ENCODE measurements around the gene TRAK2.

The TRAK2 gene

GRCh38 chr2:201360256-201360655 lies 91.0 kb downstream of the TRAK2 start:
- no peak overlapping the region for H3K4me3 ChIP-seq (replicated peaks; ENCODE audit: low read depth, low read length)
- no peak for TF ChIP-seq CTCF (IDR thresholded peaks at IDR 0.05; ENCODE audit: insufficient read depth, low read length, poor library complexity, severe bottlenecking)
- DNase-seq (ENCODE audit: extremely low read depth, insufficient read length), result no peak
- no peaks in the 10 kb centered on the region; the same call in 1 of the 2 replicates for H3K36me3 ChIP-seq (ENCODE audit: control insufficient read depth, insufficient read depth, low read length)
- no peaks in the 10 kb centered on the region for H3K27me3 ChIP-seq (replicated peaks; ENCODE audit: control insufficient read depth, insufficient read depth, low read length)

- DNase-seq (ENCODE audit: extremely low read depth, insufficient read length), result no peak
- no peak overlapping the region for H3K4me3 ChIP-seq (replicated peaks; ENCODE audit: low read depth, low read length)
- no peak for TF ChIP-seq CTCF (IDR thresholded peaks at IDR 0.05; ENCODE audit: insufficient read depth, low read length, poor library complexity, severe bottlenecking)
- no peaks in the 10 kb centered on the region; the same call in 1 of the 2 replicates for H3K36me3 ChIP-seq (ENCODE audit: control insufficient read depth, insufficient read depth, low read length)
- H3K27me3 ChIP-seq (replicated peaks; ENCODE audit: control insufficient read depth, insufficient read depth, low read length), result no peaks in the 10 kb centered on the region
Measured at GRCh38 chr2:201358684-201359083, 92.6 kb downstream of the TRAK2 start.

- no peak for DNase-seq (ENCODE audit: extremely low read depth, insufficient read length)
- TF ChIP-seq CTCF (IDR thresholded peaks at IDR 0.05; ENCODE audit: insufficient read depth, low read length, poor library complexity, severe bottlenecking), result no peak
- Histone ChIP-seq H3K36me3 (ENCODE audit: control insufficient read depth, insufficient read depth, low read length) (no peaks in the 10 kb centered on the region), H3K4me3 (replicated peaks; ENCODE audit: low read depth, low read length) (no peak within 1 kb of the TSS), H3K27me3 (replicated peaks; ENCODE audit: control insufficient read depth, insufficient read depth, low read length) (no peaks in the 10 kb centered on the region)
Measured at GRCh38 chr2:201357221-201357620, 94.0 kb downstream of the TRAK2 start, which contains the start of gene FLACC1. Gene FLACC1 (minus strand): TSS chr2:201357345. CDS start chr2:201351404, 5,941 bp downstream.

- DNase-seq (ENCODE audit: extremely low read depth, insufficient read length), result no peak
- H3K27me3 ChIP-seq (replicated peaks; ENCODE audit: control insufficient read depth, insufficient read depth, low read length), result no peaks in the 10 kb centered on the region
- no peak overlapping the region for H3K4me3 ChIP-seq (replicated peaks; ENCODE audit: low read depth, low read length)
- TF ChIP-seq CTCF (IDR thresholded peaks at IDR 0.05; ENCODE audit: insufficient read depth, low read length, poor library complexity, severe bottlenecking), result no peak
- no peaks in the 10 kb centered on the region for H3K36me3 ChIP-seq (ENCODE audit: control insufficient read depth, insufficient read depth, low read length)
Measured at GRCh38 chr2:201353116-201353515, 98.1 kb downstream of the TRAK2 start.

GRCh38 chr2:201350879-201351278 lies 100.4 kb downstream of the TRAK2 start:
- DNase-seq (ENCODE audit: extremely low read depth, insufficient read length), result no peak
- H3K36me3 ChIP-seq (ENCODE audit: control insufficient read depth, insufficient read depth, low read length), result no peaks in the 10 kb centered on the region
- no peak overlapping the region for H3K4me3 ChIP-seq (replicated peaks; ENCODE audit: low read depth, low read length)
- no peak for TF ChIP-seq CTCF (IDR thresholded peaks at IDR 0.05; ENCODE audit: insufficient read depth, low read length, poor library complexity, severe bottlenecking)
- H3K27me3 ChIP-seq (replicated peaks; ENCODE audit: control insufficient read depth, insufficient read depth, low read length), result no peaks in the 10 kb centered on the region

GRCh38 chr2:201349601-201350000 lies 101.7 kb downstream of the TRAK2 start:
- DNase-seq (ENCODE audit: extremely low read depth, insufficient read length), result no peak
- TF ChIP-seq CTCF (IDR thresholded peaks at IDR 0.05; ENCODE audit: insufficient read depth, low read length, poor library complexity, severe bottlenecking), result no peak

More at GRCh38 chr2:201349601-201350000, 101.7 kb downstream of the TRAK2 start:
- Histone ChIP-seq H3K4me3 (replicated peaks; ENCODE audit: low read depth, low read length) (no peak overlapping the region), H3K27me3 (replicated peaks; ENCODE audit: control insufficient read depth, insufficient read depth, low read length) (no peaks in the 10 kb centered on the region), H3K36me3 (ENCODE audit: control insufficient read depth, insufficient read depth, low read length) (no peaks in the 10 kb centered on the region)

Measured in GM06990 (cell line).